DMS 273 treated with DMSO at 0.1 percent for 48 hours (cell line): ENCODE data around the gene EEF1AKMT4.
"Not testable (repeated sequence)": the region's sequence is repeated elsewhere in the genome, so short reads cannot be mapped to it uniquely, and the experiment has no call there.

ENCODE experiments used
- DNase-seq: peaks from one replicate; lab custom pipeline; 2025; lab: John Stamatoyannopoulos, UW

Gene EEF1AKMT4

GRCh38 chr3:184260724-184261269, 11.3 kb downstream of the EEF1AKMT4 start:
- no peak for DNase-seq

DNA sequence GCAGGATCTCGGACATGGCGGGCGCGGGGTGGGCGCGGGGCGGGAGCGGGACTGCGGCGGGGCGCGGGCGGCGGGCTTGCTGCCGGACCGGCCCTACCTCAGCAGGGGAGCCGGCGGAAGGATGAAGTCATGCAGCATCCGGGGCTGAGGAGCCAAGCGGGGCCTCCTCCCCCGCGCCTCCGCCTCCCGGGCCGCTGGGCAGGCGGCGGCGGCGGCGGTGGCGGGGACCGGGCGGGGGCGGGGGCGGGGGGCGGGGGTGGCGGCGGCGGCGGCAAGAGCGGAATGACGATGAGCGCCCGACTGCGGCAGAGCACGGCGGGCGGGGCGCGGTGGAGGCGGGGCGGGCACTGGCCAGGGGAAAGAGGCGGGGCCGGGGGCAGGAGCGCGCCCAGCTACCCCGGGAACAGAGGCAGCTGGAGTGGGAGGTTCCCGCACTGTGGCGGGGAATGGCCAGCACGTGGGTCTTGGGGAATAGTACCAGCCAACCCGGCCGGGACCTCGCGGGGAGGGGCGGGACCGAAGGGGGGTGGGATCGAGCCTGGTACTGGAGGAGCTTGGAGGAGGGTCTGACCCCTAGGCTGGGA, 11.9 kb downstream of the EEF1AKMT4 start, which contains the start of gene CAMK2N2:
TSS of gene CAMK2N2 (minus strand) at position 284 of the 584 bp plus-strand sequence. CDS start at position 16, 268 bp downstream.
- DNase-seq = peak; percentile 92

DNA sequence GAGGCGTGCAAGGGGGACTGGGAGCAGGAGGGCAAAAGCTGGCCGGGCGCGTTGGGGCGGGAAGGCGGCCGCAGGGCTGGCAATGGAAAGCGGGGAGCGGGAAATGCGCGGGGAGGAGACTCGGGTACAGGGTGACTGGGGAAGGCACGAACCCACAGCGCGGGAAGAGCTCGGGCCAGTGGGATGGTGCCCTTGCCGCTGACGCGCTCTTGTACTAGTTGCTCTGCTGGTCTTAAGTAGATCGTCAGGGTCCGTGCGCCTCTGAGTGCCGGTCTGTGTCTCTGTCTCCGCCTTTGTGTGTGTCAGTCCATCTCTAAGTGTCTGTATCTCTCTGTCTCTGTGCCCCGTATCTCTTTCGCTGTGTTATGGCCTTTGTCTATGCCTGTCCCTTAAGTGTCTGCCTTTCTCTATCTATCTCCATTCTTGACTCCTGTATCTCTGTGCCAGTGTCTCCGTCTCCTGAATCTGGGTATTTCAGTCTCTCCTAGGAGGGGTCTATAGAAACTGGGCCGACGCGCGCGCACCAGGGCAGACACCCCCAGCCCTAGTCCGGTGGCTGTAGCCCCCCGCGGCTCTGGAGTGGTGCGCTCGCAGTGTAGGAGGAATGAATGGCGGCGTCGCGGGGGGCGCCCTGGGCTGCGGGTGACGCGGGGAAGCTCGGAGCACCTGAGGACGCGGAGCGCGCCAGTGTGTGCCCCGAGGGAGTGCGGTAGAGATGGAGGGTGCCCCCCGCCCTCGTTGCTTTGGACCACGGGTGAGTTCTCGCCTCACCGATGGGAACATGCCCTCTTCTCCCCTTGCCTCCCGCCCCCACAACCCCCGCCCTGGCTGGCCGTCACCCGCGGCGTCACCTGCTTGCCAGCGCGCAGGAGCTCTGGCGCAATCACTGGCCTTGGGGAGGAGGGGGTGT, 12.6 kb downstream of the EEF1AKMT4 start:
- DNase-seq = peak; percentile 86

DNA sequence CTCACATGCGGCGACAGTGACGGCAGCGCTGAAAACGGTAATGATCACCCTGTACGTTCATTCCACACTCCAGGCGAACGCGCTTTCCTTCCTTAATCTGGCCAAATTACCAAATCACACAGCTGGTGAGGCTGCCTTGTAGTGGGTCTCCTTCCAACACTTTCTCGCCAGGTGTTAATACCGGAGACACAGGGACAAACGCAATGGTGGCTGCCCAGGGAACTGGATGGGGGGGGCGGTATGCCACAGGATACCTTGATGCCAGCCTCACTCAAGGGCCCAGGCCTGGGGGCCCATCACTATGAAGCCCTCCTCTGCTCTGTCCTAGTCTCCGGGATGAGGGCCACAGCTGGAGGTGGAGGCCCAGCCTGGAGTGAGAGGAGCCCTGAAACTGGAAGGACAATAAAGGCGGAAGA, 13.3 kb downstream of the EEF1AKMT4 start:
- no peak for DNase-seq

DNA sequence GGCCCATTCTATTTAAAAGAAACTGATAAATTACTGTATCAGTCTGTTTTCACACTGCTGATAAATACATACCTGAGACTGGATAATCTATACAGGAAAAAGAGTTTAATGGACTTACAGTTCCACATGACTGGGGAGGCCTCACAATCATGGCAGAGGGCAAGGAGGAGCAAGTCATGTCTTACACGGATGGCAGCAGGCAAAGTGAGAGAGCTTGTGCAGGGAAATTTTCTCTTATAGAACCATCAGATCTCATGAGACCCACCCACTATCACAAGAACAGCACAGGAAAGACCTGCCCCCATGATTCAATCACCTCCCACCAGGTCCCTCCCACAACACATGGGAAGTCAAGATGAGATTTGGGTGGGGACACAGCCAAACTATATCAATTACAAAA, 17.8 kb downstream of the EEF1AKMT4 start:
- DNase-seq = not testable (repeated sequence)

GRCh38 chr3:184272269-184272668, 22.8 kb downstream of the EEF1AKMT4 start:
- no peak for DNase-seq

GRCh38 chr3:184275381-184275701, 25.9 kb downstream of the EEF1AKMT4 start:
- DNase-seq = no peak

DNA sequence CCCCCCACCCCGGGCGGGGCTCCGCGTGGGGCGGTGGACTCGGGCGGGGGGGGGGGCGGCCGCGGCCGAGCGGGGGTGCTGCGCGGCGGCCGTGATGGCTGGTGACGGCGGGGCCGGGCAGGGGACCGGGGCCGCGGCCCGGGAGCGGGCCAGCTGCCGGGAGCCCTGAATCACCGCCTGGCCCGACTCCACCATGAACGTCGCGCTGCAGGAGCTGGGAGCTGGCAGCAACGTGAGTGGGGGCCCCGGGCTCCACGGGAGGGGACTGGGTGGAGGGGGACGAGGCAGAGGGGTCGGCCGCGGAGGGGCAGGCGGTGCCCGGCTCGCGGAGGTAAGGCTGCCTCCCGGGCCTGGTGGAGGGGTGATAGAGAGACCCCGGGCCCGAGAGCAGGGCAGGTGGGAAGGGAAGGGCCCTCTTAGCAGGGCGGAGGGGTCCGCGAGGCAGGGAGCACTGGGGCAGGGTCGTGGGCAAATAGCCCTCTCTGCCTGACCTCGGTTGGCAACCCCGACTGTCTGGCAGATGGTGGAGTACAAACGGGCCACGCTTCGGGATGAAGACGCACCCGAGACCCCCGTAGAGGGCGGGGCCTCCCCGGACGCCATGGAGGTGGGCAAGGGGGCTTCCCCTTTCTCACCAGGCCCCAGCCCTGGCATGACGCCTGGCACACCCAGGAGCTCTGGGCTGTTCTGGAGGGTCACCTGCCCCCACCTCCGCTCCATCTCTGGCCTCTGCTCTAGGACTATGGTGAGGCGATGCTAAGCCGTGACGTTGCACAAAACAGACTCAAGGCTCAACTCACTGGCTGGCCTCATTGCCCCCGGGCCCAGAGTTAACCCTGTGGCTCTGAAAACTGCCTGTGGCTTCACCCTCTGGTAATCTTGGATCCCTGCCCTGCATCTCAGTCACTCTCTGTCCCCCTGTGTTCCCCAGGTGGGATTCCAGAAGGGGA, 26.8 kb downstream of the EEF1AKMT4 start, which contains the start of gene ECE2:
TSS of gene ECE2 (plus strand) at position 62 of the 950 bp plus-strand sequence. CDS start at position 194, 132 bp downstream.
- no peak for DNase-seq

- DNase-seq = no peak
Observed at GRCh38 chr3:184277366-184277765, 27.9 kb downstream of the EEF1AKMT4 start.

GRCh38 chr3:184282941-184283340, 33.5 kb downstream of the EEF1AKMT4 start:
- no peak for DNase-seq

DNA sequence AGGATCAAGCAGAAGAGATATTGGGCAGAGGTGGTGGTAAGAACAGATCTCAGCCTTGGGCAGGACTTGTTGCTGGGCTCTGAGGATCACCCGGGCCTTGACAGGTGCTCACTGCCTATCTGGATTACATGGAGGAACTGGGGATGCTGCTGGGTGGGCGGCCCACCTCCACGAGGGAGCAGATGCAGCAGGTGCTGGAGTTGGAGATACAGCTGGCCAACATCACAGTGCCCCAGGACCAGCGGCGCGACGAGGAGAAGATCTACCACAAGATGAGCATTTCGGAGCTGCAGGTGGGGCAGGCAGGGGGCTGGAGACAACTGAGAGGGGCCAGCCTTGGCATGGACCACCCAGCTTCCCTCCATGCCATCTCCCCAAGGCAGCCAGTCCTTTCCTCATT, 34.2 kb downstream of the EEF1AKMT4 start:
- DNase-seq = no peak

DNA sequence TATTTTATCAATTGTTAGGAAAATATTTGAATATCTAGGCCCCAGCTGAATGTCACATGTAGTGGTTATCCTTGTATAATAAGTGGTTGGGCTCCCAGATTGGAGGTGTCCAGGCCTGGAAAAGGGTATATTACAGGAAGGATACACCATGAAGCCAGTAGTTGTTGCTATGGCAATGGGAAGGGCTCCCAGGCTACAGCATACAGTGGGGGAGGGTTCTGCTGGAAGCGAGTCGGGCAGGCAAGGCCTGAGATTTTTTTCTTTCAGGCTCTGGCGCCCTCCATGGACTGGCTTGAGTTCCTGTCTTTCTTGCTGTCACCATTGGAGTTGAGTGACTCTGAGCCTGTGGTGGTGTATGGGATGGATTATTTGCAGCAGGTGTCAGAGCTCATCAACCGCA, 35.2 kb downstream of the EEF1AKMT4 start:
- DNase-seq = peak; percentile 85

- DNase-seq = peak; percentile 78
Observed at GRCh38 chr3:184289426-184289938, 40.0 kb downstream of the EEF1AKMT4 start.

DNA sequence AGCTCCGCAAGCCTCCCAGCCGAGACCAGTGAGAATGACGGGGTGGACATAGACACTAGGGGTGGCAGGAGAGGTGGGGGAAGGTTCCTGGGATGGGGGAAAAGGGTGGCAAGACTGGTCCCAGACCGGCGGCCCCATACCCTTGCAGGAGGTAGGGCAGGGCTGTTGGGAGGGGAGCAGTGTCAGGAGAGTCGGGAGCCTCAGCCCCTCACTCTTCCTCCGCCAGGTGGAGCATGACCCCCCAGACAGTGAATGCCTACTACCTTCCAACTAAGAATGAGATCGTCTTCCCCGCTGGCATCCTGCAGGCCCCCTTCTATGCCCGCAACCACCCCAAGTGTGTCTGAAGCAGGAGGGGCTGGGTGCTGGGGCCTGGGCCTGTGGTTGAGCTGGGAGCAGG, 40.9 kb downstream of the EEF1AKMT4 start:
- no peak for DNase-seq

DNA sequence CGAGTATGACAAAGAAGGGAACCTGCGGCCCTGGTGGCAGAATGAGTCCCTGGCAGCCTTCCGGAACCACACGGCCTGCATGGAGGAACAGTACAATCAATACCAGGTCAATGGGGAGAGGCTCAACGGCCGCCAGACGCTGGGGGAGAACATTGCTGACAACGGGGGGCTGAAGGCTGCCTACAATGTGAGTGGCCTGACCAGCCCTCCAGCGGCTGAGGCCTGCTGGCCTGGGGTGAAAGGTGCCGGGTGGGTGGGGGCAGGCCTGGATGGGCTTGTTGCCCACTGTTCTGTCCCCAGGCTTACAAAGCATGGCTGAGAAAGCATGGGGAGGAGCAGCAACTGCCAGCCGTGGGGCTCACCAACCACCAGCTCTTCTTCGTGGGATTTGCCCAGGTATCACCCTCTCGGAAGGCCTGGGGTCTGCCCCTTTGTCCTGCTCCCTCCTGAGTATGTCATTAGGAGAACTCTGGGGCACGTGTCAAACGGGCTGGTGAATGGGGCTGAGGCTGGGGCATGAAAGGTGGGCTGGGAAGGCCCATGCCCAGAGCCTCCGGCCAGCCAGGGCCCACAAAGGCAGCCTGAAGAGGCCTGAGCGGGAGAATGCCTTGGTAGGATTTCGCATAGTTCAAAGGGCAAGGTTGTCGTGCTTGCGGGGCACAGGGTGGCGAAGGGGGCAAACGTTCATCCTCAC, 41.7 kb downstream of the EEF1AKMT4 start:
- DNase-seq = no peak

GRCh38 chr3:184291738-184292445, 42.4 kb downstream of the EEF1AKMT4 start:
- no peak for DNase-seq

DNA sequence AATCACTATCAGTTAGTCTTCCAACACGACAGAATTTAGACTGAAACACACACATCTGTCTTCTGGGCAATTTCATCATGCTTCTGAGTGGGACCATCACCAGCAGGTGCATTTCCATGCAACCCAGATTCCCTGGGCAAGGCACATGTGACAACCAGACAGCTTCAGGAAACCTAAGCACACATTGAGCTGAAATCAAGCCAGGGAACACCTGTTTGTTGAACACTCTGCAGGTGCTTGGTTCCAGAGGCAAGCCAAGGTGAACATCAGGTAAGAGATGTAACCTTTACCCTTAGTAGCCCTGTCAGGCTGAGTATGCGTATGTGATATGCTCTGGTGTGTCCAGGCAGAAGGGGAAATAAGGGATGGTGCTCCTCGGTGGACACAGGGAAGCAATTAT, 46.3 kb downstream of the EEF1AKMT4 start:
- DNase-seq = no peak

DNA sequence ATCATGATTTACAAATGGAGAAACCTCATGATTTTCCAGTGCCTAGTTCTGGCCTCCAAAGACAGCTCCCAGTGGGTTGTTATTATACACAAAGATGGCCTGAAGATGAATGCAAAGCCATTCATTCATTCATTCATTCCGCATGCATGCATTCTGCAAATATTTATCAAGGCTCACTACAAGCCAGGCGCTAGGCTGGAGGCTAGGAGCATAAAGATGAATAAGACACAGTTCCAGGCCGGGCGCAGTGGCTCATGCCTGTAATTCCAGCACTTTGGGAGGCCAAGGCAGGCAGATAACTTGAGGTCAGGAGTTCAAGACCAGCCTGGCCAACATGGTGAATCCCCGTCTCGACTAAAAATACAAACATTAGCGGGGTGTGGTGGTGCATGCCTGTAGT, 47.1 kb downstream of the EEF1AKMT4 start:
- no peak for DNase-seq

GRCh38 chr3:184298759-184299487, 49.5 kb downstream of the EEF1AKMT4 start, which contains the start of gene PSMD2:
TSS of gene PSMD2 (plus strand) at chr3:184299241. CDS start at chr3:184299267, 26 bp downstream.
- peak; percentile 96 for DNase-seq
